Smooth muscle cell (in vitro differentiated cells): Measurements from ENCODE around the gene MAP1LC3A. TPM values are rescaled to one million over a fixed set of nuclear protein-coding genes. Genes with fewer than 3 reads are reported as not detected.

ENCODE experiments used
- DNase-seq: peaks from one replicate; lab custom pipeline; 2025; ENCODE audit not compliant: unreplicated experiment; lab: John Stamatoyannopoulos, UW
- H2AFZ ChIP-seq: fragments of 200-600 bp; sonication (generic); 2 replicates; pipeline ENCODE4 v1.6.0; 2016; ENCODE audit warnings: antibody characterized with exemption, low read depth, mild to moderate bottlenecking
- H3F3A ChIP-seq: fragments of 200-600 bp; sonication (generic); 2 replicates; pipeline ENCODE4 v1.6.0; 2017; ENCODE audit warnings: antibody characterized with exemption, low read depth
- H3K27ac ChIP-seq: fragments of 200-600 bp; sonication (generic); 2 replicates; pipeline ENCODE4 v1.5.1; 2016; ENCODE audit warnings: low read depth, mild to moderate bottlenecking
- H3K27me3 ChIP-seq: fragments of 200-600 bp; sonication (generic); 2 replicates; pipeline ENCODE4 v1.6.1; 2016; ENCODE audit warnings: low read depth, mild to moderate bottlenecking
- H3K36me3 ChIP-seq: fragments of 200-600 bp; sonication (generic); 2 replicates; pipeline ENCODE4 v1.5.1; 2016; ENCODE audit warnings: low read depth
- H3K4me1 ChIP-seq: fragments of 200-600 bp; sonication (generic); 2 replicates; pipeline ENCODE4 v1.5.1; 2016; ENCODE audit warnings: low read depth
- H3K4me2 ChIP-seq: fragments of 200-600 bp; sonication (generic); 2 replicates; pipeline ENCODE4 v1.6.0; 2016; ENCODE audit warnings: mild to moderate bottlenecking
- H3K4me3 ChIP-seq: fragments of 200-600 bp; sonication (generic); 2 replicates; pipeline ENCODE4 v1.5.1; 2016; ENCODE audit warnings: mild to moderate bottlenecking
- H3K79me2 ChIP-seq: fragments of 200-600 bp; sonication (generic); 2 replicates; pipeline ENCODE4 v1.6.0; 2016; ENCODE audit warnings: low read depth, mild to moderate bottlenecking
- H3K9ac ChIP-seq: fragments of 200-600 bp; sonication (generic); 2 replicates; pipeline ENCODE4 v1.6.0; 2016; ENCODE audit warnings: low read depth
- H3K9me3 ChIP-seq: fragments of 200-600 bp; sonication (generic); replicated peaks from 2 replicates; pipeline ENCODE4 v1.5.1; 2016; ENCODE audit warnings: low read depth
- H4K20me1 ChIP-seq: fragments of 200-600 bp; sonication (generic); 2 replicates; pipeline ENCODE4 v1.6.0; 2016; ENCODE audit warnings: low read depth
- CTCF ChIP-seq: fragments of 200-600 bp; sonication (generic); IDR thresholded peaks from 2 replicates; pipeline ENCODE4 v1.5.1; 2017; ENCODE audit warnings: borderline replicate concordance, mild to moderate bottlenecking, antibody characterized with exemption; ENCODE audit not compliant: insufficient read depth, poor library complexity, severe bottlenecking
- WGBS: methylation state at CpG from one replicate; pipeline ENCODE4 v1.1.7; 2016; ENCODE audit warnings: low lambda C conversion rate; 5-methylcytosine and 5-hydroxymethylcytosine counted together
- polyA plus RNA-seq: library from polyadenylated mRNA; unstranded; fragments of >200 nt; fragmentation: Nextera tagmentation; extraction: Ambion mirVana; gene quantifications from 2 replicates; pipeline ENCODE4 v1.2.1, GENCODE V29; 2016
- small RNA-seq: library from RNA; depleted of rRNA; stranded (forward); fragments of <200 nt; gene quantifications from one replicate; pipeline ENCODE3, GENCODE V24; 2014
- total RNA-seq: library from RNA; depleted of rRNA; stranded (reverse); fragments of >200 nt; gene quantifications from 2 replicates; pipeline ENCODE4 v1.2.3, GENCODE V29; 2014

The MAP1LC3A gene
- total and polyA plus RNA-seq, 2 experiments from 2014 or later = 32.4 to 84.0 TPM

- Histone ChIP-seq H4K20me1 (no peaks in the 10 kb centered on the region), H3K4me3 (no peak overlapping the region), H3K27ac (no peak overlapping the region), H3K27me3 (no peaks in the 10 kb centered on the region), H3K4me2 (no peak overlapping the region), H3K36me3 (no peaks in the 10 kb centered on the region), H3K9ac (no peak overlapping the region), H3F3A (no peaks in the 10 kb centered on the region), H2AFZ (no peak overlapping the region), H3K9me3 (no peaks in the 10 kb centered on the region), H3K4me1 (no peaks in the 10 kb centered on the region), H3K79me2 (no peaks in the 10 kb centered on the region)
- no peak for TF ChIP-seq CTCF
- DNase-seq = no peak
- WGBS = 97% methylated on average over 7 of the region's 7 CpGs
Observed at GRCh38 chr20:34607066-34607465, 48.5 kb downstream of the MAP1LC3A start.

Small RNA genes within 50 kb of the gene (small RNA-seq; reads per million reads assigned to genes)
- gene RF00019 = not detected

Other genes with a start within 250 kb of the MAP1LC3A start
- 96.7 and 102 TPM in 2 replicates for gene ITCH, start 195.4 kb upstream of the MAP1LC3A start, total RNA-seq
- 21.9 and 22.7 TPM in 2 replicates for gene ITCH, start 195.4 kb upstream of the MAP1LC3A start, polyA plus RNA-seq
- gene DYNLRB1, start 42.3 kb upstream of the MAP1LC3A start, total RNA-seq = 185 and 224 TPM in 2 replicates
- 202 and 266 TPM in 2 replicates for gene DYNLRB1, start 42.3 kb upstream of the MAP1LC3A start, polyA plus RNA-seq
- 43.5 and 50.2 TPM in 2 replicates for gene PIGU, start 118.4 kb downstream of the MAP1LC3A start, total RNA-seq
- gene PIGU, start 118.4 kb downstream of the MAP1LC3A start, polyA plus RNA-seq = 32.0 and 46.5 TPM in 2 replicates
- gene TP53INP2, start 145.6 kb downstream of the MAP1LC3A start, total RNA-seq = 11.7 and 13.1 TPM in 2 replicates
- 15.9 and 17.5 TPM in 2 replicates for gene TP53INP2, start 145.6 kb downstream of the MAP1LC3A start, polyA plus RNA-seq